Right atrium auricular region (tissue), 2 donors: ENCODE data around the gene ADAMTS9. TPM values are rescaled to one million over a fixed set of nuclear protein-coding genes. Genes with fewer than 3 reads are reported as not detected.

Experiments used
- DNase-seq: peaks from one replicate; pipeline ENCODE4 v3.0.0-alpha.2; 2019; ENCODE audit warnings: low spot score
- H3K27ac ChIP-seq, 2 donors: fragments of 200-600 bp; sonication (generic); 1 replicate in 1 of 2; 2 replicates in 1 of 2; pipeline ENCODE4 v1.5.1; 2016 to 2019
- H3K27me3 ChIP-seq, 2 donors: fragments of 200-600 bp; sonication (generic); one replicate each; pipeline versions ENCODE4 v1.5.1 to v1.6.0; 2017 to 2019
- H3K36me3 ChIP-seq: fragments of 200-600 bp; sonication (generic); one replicate; pipeline ENCODE4 v1.5.1; 2016
- H3K4me1 ChIP-seq, 2 donors: fragments of 200-600 bp; sonication (generic); one replicate each; pipeline versions ENCODE4 v1.5.1 to v1.6.0; 2017 to 2019
- H3K4me3 ChIP-seq, 2 donors: fragments of 200-600 bp; sonication (generic); 1 replicate in 1 of 2; 2 replicates in 1 of 2; pipeline ENCODE4 v1.5.1; 2017 to 2019; ENCODE audit warnings: mild to moderate bottlenecking in 1 of 2, moderate library complexity in 1 of 2
- H3K9me3 ChIP-seq, 2 donors: fragments of 200-600 bp; sonication (generic); one replicate each; pipeline ENCODE4 v1.5.1; 2019
- CTCF ChIP-seq, 2 donors: fragments of 200-600 bp; sonication (generic); IDR thresholded peaks; one replicate each; pipeline ENCODE4 v1.5.1; 2019; ENCODE audit warnings: antibody characterized with exemption in 2 of 2
- total RNA-seq, 2 donors: library from RNA; depleted of rRNA; stranded (reverse); fragments of >200 nt; gene quantifications; one replicate each; pipeline ENCODE4 v1.1.0, GENCODE V29; 2016

ADAMTS9 gene
- total RNA-seq, 2 donors from 2014 or later: 20.2 to 21.0 TPM

GRCh38 chr3:64523324-64523723 is 164.5 kb downstream of the ADAMTS9 start:
- H3K4me1 ChIP-seq: no peaks in the 10 kb centered on the region
- no peaks in the 10 kb centered on the region for H3K27me3 ChIP-seq
- H3K9me3 ChIP-seq: peaks cover 0 to 12% of the 10 kb centered on the region in 2 donors
- no peak for DNase-seq
- no peak for TF ChIP-seq CTCF (IDR thresholded peaks at IDR 0.05)
- no peak overlapping the region for H3K4me3 ChIP-seq
- H3K27ac ChIP-seq: no peak overlapping the region
- peaks cover 35% of the 10 kb centered on the region for H3K36me3 ChIP-seq

- H3K27me3 ChIP-seq: no peaks in the 10 kb centered on the region
- H3K9me3 ChIP-seq: peaks cover 0 to 12% of the 10 kb centered on the region in 2 donors
- peaks cover 31% of the 10 kb centered on the region for H3K36me3 ChIP-seq
Measured at GRCh38 chr3:64520334-64520733, 167.5 kb downstream of the ADAMTS9 start.

GRCh38 chr3:64518950-64519349 is 168.8 kb downstream of the ADAMTS9 start:
- no peak for DNase-seq
- peaks cover 26% of the 10 kb centered on the region for H3K36me3 ChIP-seq

More at GRCh38 chr3:64520334-64520733, 167.5 kb downstream of the ADAMTS9 start:
- TF ChIP-seq CTCF (IDR thresholded peaks at IDR 0.05): no peak
- Histone ChIP-seq H3K4me1 (no peaks in the 10 kb centered on the region), H3K4me3 (no peak overlapping the region), H3K27ac (no peak overlapping the region)
- no peak for DNase-seq

GRCh38 chr3:64518496-64518895 is 169.3 kb downstream of the ADAMTS9 start:
- TF ChIP-seq CTCF (IDR thresholded peaks at IDR 0.05): no peak
- Histone ChIP-seq H3K36me3 (peaks cover 26% of the 10 kb centered on the region), H3K9me3 (peaks cover 0 to 3% of the 10 kb centered on the region in 2 donors), H3K27ac (no peak overlapping the region), H3K4me3 (no peak overlapping the region), H3K27me3 (no peaks in the 10 kb centered on the region), H3K4me1 (no peaks in the 10 kb centered on the region)
- no peak for DNase-seq

More at GRCh38 chr3:64518950-64519349, 168.8 kb downstream of the ADAMTS9 start:
- Histone ChIP-seq H3K27ac (no peak overlapping the region), H3K4me3 (no peak overlapping the region), H3K9me3 (peaks cover 0 to 8% of the 10 kb centered on the region in 2 donors), H3K27me3 (no peaks in the 10 kb centered on the region), H3K4me1 (no peaks in the 10 kb centered on the region)
- no peak for TF ChIP-seq CTCF (IDR thresholded peaks at IDR 0.05)

- no peaks in the 10 kb centered on the region for H3K9me3 ChIP-seq
- no peak overlapping the region for H3K27ac ChIP-seq
- H3K4me3 ChIP-seq: no peak overlapping the region
- DNase-seq: no peak
- no peak for TF ChIP-seq CTCF (IDR thresholded peaks at IDR 0.05)
- H3K27me3 ChIP-seq: no peaks in the 10 kb centered on the region
- H3K4me1 ChIP-seq: no peaks in the 10 kb centered on the region
- peaks cover 17% of the 10 kb centered on the region for H3K36me3 ChIP-seq
Measured at GRCh38 chr3:64514889-64515288, 172.9 kb downstream of the ADAMTS9 start.

GRCh38 chr3:64509206-64509605 is 178.6 kb downstream of the ADAMTS9 start:
- H3K27ac ChIP-seq: no peak overlapping the region
- H3K4me3 ChIP-seq: no peak overlapping the region
- H3K36me3 ChIP-seq: no peaks in the 10 kb centered on the region
- no peaks in the 10 kb centered on the region for H3K4me1 ChIP-seq
- no peaks in the 10 kb centered on the region for H3K27me3 ChIP-seq
- no peak for DNase-seq
- no peak for TF ChIP-seq CTCF (IDR thresholded peaks at IDR 0.05)
- H3K9me3 ChIP-seq: no peaks in the 10 kb centered on the region
